SJSA1 (cell line): ENCODE measurements around the gene RTN4R. TPM values are rescaled to one million over a fixed set of nuclear protein-coding genes. Genes with fewer than 3 reads are reported as not detected.

Experiments used
- DNase-seq, 2 experiments: peaks; one replicate each; pipeline ENCODE4 v3.0.0-alpha.2; 2015 to 2020; ENCODE audit warnings: low spot score in 2 of 2, low read depth in 1 of 2
- H3K27ac ChIP-seq: fragments of 250-450 bp; sonication (Bioruptor Pico); 2 replicates; pipeline ENCODE4 v1.5.1; 2020; ENCODE audit warnings: mild to moderate bottlenecking, moderate library complexity
- H3K27me3 ChIP-seq: fragments of 250-450 bp; sonication (Bioruptor Pico); replicated peaks from 2 replicates; pipeline ENCODE4 v1.5.1; 2020; ENCODE audit warnings: mild to moderate bottlenecking, moderate library complexity
- H3K36me3 ChIP-seq: fragments of 250-450 bp; sonication (Bioruptor Pico); 2 replicates; pipeline ENCODE4 v1.5.1; 2020; ENCODE audit warnings: mild to moderate bottlenecking
- H3K4me1 ChIP-seq: fragments of 250-450 bp; sonication (Bioruptor Pico); replicated peaks from 2 replicates; pipeline ENCODE4 v1.6.1; 2021; ENCODE audit warnings: mild to moderate bottlenecking
- H3K4me3 ChIP-seq: fragments of 250-450 bp; sonication (Bioruptor Pico); 2 replicates; pipeline ENCODE4 v1.5.1; 2020; ENCODE audit warnings: mild to moderate bottlenecking
- H3K9me3 ChIP-seq: fragments of 250-450 bp; sonication (Bioruptor Pico); replicated peaks from 2 replicates; pipeline ENCODE4 v1.5.1; 2020; ENCODE audit warnings: mild to moderate bottlenecking
- total RNA-seq: library from RNA; depleted of rRNA; stranded (reverse); fragments of >200 nt; shearing (Covaris generic); gene quantifications from 2 replicates; pipeline ENCODE4 v1.2.3, GENCODE V29; 2014

RTN4R gene
- total RNA-seq, 1 experiment from 2014 or later = 0.05 TPM

DNA sequence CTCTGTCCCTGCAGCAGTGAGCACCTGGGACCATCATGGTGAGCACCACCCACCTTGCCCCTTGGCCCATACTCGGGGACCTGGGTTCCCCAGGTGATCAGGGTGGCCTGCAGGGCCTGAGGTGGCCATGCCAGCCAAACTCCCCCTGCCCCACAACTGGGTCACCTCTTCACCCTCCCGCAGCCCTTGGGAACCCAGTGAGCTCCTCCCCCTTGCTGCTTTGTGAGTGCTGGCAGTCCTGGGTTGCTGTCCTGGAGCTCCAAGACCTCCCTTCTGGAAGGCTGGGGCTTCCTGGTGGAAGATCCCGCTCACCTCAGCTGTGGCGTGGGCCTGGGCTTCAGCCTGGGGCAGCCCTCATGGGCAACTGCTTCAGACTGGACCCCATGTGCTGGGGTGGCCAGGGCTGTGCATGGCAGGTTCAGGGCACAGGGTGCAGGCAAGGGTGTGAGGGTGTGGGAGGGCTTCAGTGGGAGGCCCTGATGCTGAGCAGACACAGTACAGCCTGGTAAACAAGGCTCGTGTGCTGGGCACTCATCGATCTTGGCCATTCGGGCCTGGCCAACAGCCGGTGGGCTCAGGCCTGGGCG is 57.6 kb downstream of the RTN4R start:
- H3K4me1 ChIP-seq = peaks cover 16% of the 10 kb centered on the region
- H3K9me3 ChIP-seq = no peaks in the 10 kb centered on the region
- no peaks in the 10 kb centered on the region for H3K27me3 ChIP-seq
- DNase-seq = no peak
- H3K27ac ChIP-seq = no peak overlapping the region
- H3K36me3 ChIP-seq = no peaks in the 10 kb centered on the region
- H3K4me3 ChIP-seq = no peak overlapping the region

DNA sequence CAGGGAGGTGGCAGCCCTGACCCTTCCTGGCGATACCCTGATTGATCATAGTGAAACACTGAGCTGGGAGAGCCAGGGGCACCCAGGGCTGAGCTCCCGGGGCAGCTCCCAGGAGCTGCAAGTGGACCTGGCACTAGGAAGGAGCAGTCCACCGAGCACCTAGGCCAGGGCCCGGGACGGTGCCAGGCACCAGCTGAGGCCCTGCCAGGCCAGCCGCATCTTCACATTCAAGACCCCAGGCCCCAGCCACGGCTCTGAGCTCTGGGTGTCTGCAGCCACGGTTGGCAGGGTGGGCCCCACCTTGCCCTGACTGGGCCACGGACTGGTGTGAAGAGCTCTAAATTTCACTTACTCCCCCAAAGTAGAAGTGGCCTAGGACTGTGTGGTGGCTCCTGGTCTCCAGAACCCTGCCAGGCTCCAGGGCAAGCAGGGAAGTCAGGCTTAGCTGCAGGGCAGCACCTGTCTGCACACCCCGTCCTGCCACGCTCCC is 58.3 kb downstream of the RTN4R start:
- H3K9me3 ChIP-seq = no peaks in the 10 kb centered on the region
- peaks cover 16% of the 10 kb centered on the region for H3K4me1 ChIP-seq
- H3K36me3 ChIP-seq = no peaks in the 10 kb centered on the region
- no peak for DNase-seq
- H3K27me3 ChIP-seq = no peaks in the 10 kb centered on the region
- no peak overlapping the region for H3K27ac ChIP-seq
- H3K4me3 ChIP-seq = no peak overlapping the region

GRCh38 chr22:20208713-20209310 is 59.3 kb downstream of the RTN4R start:
- Histone ChIP-seq H3K36me3 (no peaks in the 10 kb centered on the region), H3K4me1 (peaks cover 20% of the 10 kb centered on the region), H3K9me3 (no peaks in the 10 kb centered on the region), H3K4me3 (no peak overlapping the region), H3K27me3 (no peaks in the 10 kb centered on the region), H3K27ac (no peak overlapping the region)
- no peak for DNase-seq

GRCh38 chr22:20207277-20208025 is 60.7 kb downstream of the RTN4R start:
- H3K27me3 ChIP-seq = no peaks in the 10 kb centered on the region
- no peak overlapping the region for H3K27ac ChIP-seq
- no peaks in the 10 kb centered on the region for H3K36me3 ChIP-seq
- no peaks in the 10 kb centered on the region for H3K9me3 ChIP-seq
- DNase-seq = no peak
- H3K4me1 ChIP-seq = peaks cover 25% of the 10 kb centered on the region
- H3K4me3 ChIP-seq = no peak overlapping the region

DNA sequence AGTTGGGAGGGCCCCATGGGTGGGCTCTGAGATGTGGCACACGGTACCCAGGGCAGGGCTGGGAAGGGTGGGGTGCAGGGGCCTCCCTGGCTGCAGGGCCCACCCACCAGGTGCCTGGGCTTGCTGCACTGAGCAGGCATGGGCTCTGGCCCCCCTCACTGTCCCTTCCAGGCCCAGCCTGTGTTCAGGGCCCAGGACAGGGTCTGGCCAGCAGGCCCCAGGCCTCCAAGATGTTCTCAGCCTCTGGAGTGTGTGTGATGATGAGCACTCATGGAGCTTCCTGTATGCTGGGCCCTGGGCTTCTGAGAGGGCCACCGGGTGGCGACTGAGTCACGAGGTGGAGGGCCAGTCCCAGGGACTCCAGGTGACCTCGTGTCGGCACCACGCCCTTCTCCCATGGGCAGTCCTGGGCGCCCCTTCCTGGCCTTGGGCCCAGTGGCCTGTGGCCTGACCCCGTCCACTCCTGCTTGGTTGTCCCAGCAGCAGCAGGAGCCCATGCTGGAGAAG is 61.4 kb downstream of the RTN4R start:
- H3K27me3 ChIP-seq = 0 out of 2 replicates have a peak, but pooled peaks cover 2% of the 10 kb centered on the region
- no peaks in the 10 kb centered on the region for H3K9me3 ChIP-seq
- H3K4me1 ChIP-seq = peaks cover 25% of the 10 kb centered on the region
- no peaks in the 10 kb centered on the region for H3K36me3 ChIP-seq
- DNase-seq = peak in 1 of 2 experiments; percentile 20
- H3K4me3 ChIP-seq = peak overlapping the region; percentile 42
- peak overlapping the region; percentile 16 for H3K27ac ChIP-seq

GRCh38 chr22:20205964-20206708 is 62.0 kb downstream of the RTN4R start:
- Histone ChIP-seq H3K9me3 (no peaks in the 10 kb centered on the region), H3K4me1 (peaks cover 25% of the 10 kb centered on the region), H3K36me3 (no peaks in the 10 kb centered on the region), H3K27me3 (0 out of 2 replicates have a peak, but pooled peaks cover 2% of the 10 kb centered on the region), H3K4me3 (peak overlapping the region; percentile 42), H3K27ac (peak overlapping the region; percentile 16)
- peak; percentile 67 to 74 for DNase-seq

- H3K36me3 ChIP-seq = no peaks in the 10 kb centered on the region
- peak overlapping the region; percentile 16; the same call in 1 of the 2 replicates for H3K27ac ChIP-seq
- DNase-seq = no peak
- peaks cover 25% of the 10 kb centered on the region for H3K4me1 ChIP-seq
- no peaks in the 10 kb centered on the region for H3K9me3 ChIP-seq
- peaks cover 8% of the 10 kb centered on the region; the same call in 1 of the 2 replicates for H3K27me3 ChIP-seq
- no peak overlapping the region for H3K4me3 ChIP-seq
Observed at GRCh38 chr22:20205464-20205963, 62.6 kb downstream of the RTN4R start.

GRCh38 chr22:20204806-20205205 is 63.3 kb downstream of the RTN4R start:
- Histone ChIP-seq H3K9me3 (no peaks in the 10 kb centered on the region), H3K4me3 (no peak overlapping the region), H3K4me1 (peaks cover 25% of the 10 kb centered on the region), H3K27me3 (peaks cover 15% of the 10 kb centered on the region; the same call in 1 of the 2 replicates), H3K36me3 (no peaks in the 10 kb centered on the region), H3K27ac (no peak overlapping the region)
- DNase-seq = no peak

GRCh38 chr22:20204311-20204710 is 63.8 kb downstream of the RTN4R start:
- no peak overlapping the region for H3K27ac ChIP-seq

DNA sequence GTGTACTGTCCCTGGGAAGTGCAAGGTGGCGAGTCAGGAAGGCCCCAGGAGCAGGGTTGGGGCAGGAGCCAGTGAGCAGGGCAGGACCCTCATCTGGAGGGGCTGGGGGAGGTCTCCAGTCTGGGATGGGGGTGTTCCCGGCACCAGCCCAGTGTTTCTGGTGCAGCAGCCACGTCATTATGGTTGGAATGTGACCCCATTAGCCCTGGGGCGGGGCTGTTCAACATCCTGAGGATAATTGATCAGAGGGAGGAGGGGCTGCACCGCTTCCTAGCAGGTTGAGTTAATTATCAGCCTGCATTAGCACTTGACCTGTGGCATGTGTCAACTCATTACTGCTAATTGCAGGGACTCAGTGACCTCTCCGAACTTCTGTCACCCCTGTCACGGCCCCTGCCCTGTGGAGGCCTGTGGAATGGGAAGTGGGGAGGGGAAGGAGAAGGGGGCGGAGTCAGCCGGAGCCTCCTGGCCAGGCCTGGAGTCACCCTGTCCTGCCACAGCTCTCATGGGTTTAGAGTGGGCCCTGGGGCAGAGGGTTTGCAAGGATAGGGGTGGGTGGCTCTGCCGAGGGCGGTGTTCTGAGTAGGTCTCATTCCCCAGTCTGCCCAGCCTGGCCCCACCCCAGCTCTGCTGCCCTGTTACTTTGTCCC is 64.4 kb downstream of the RTN4R start:
- no peaks in the 10 kb centered on the region for H3K9me3 ChIP-seq
- peaks cover 15% of the 10 kb centered on the region; the same call in 1 of the 2 replicates for H3K27me3 ChIP-seq
- no peak overlapping the region for H3K4me3 ChIP-seq
- H3K36me3 ChIP-seq = no peaks in the 10 kb centered on the region
- H3K4me1 ChIP-seq = peaks cover 25% of the 10 kb centered on the region
- DNase-seq = no peak
- no peak overlapping the region for H3K27ac ChIP-seq

More at GRCh38 chr22:20204311-20204710, 63.8 kb downstream of the RTN4R start:
- H3K4me3 ChIP-seq = no peak overlapping the region
- no peaks in the 10 kb centered on the region for H3K9me3 ChIP-seq
- peaks cover 25% of the 10 kb centered on the region for H3K4me1 ChIP-seq
- peaks cover 15% of the 10 kb centered on the region; the same call in 1 of the 2 replicates for H3K27me3 ChIP-seq
- H3K36me3 ChIP-seq = no peaks in the 10 kb centered on the region
- no peak for DNase-seq

DNA sequence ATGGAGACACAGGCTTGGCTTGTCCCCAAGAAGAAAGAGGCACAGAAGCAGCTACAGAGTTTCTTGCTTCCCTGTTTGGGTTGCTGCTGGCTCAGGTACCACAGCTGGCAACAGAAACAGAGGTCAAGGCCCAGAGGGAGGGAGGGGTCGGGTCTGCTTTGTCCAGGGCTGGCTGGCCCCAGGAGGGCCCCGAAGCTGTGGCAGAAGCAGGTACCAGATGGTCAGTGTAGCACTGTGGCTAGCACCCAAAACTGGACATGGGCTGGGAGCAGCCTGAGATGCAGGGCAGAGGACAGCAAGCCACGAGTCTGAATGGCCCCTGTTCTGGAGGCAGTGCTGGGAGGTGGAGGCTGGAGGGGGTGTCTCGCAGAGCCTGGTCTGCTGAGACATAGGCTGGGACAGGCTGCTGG is 65.0 kb downstream of the RTN4R start:
- H3K27me3 ChIP-seq = peaks cover 15% of the 10 kb centered on the region; the same call in 1 of the 2 replicates
- no peak for DNase-seq
- H3K4me1 ChIP-seq = peaks cover 25% of the 10 kb centered on the region
- H3K4me3 ChIP-seq = no peak overlapping the region
- H3K36me3 ChIP-seq = no peaks in the 10 kb centered on the region
- H3K27ac ChIP-seq = no peak overlapping the region
- no peaks in the 10 kb centered on the region for H3K9me3 ChIP-seq

- no peaks in the 10 kb centered on the region for H3K9me3 ChIP-seq
- peaks cover 17% of the 10 kb centered on the region; the same call in 1 of the 2 replicates for H3K27me3 ChIP-seq
- no peak for DNase-seq
- no peaks in the 10 kb centered on the region for H3K36me3 ChIP-seq
- H3K4me3 ChIP-seq = no peak overlapping the region
- peaks cover 23% of the 10 kb centered on the region for H3K4me1 ChIP-seq
- H3K27ac ChIP-seq = no peak overlapping the region
Observed at GRCh38 chr22:20201837-20202392, 66.2 kb downstream of the RTN4R start.
